KMS-11 (cell line): ENCODE data around the gene MAP2K5.

Experiments
- H2AFZ ChIP-seq: fragments of 200-600 bp; sonication (generic); 2 replicates; pipeline ENCODE4 v1.6.1; 2016; ENCODE audit warnings: antibody characterized with exemption, mixed run types, low read depth
- H3K27ac ChIP-seq: fragments of 200-600 bp; sonication (generic); 2 replicates; pipeline ENCODE4 v1.6.1; 2016; ENCODE audit warnings: mild to moderate bottlenecking, mixed run types
- H3K27me3 ChIP-seq: fragments of 200-600 bp; sonication (generic); 2 replicates; pipeline ENCODE4 v1.6.1; 2017; ENCODE audit warnings: mild to moderate bottlenecking, low read depth, mixed run types, moderate library complexity; ENCODE audit not compliant: insufficient read depth
- H3K36me3 ChIP-seq: fragments of 200-600 bp; sonication (generic); 2 replicates; pipeline ENCODE4 v1.6.1; 2017; ENCODE audit warnings: mild to moderate bottlenecking, mixed run types; ENCODE audit not compliant: insufficient read depth
- H3K4me1 ChIP-seq: fragments of 200-600 bp; sonication (generic); 2 replicates; pipeline ENCODE4 v1.6.1; 2016; ENCODE audit warnings: mild to moderate bottlenecking, low read depth, mixed run types; ENCODE audit not compliant: poor library complexity, severe bottlenecking
- H3K4me2 ChIP-seq: fragments of 200-600 bp; sonication (generic); 2 replicates; pipeline ENCODE4 v1.7.0; 2016; ENCODE audit warnings: mild to moderate bottlenecking, mixed run types
- H3K4me3 ChIP-seq: fragments of 200-600 bp; sonication (generic); IDR thresholded peaks from 2 replicates; pipeline ENCODE4 v1.6.1; 2017; ENCODE audit warnings: low read depth, low read length, mixed read lengths; ENCODE audit not compliant: insufficient read depth
- H3K79me2 ChIP-seq: fragments of 200-600 bp; sonication (generic); 2 replicates; pipeline ENCODE4 v1.6.1; 2016; ENCODE audit warnings: low read depth, mixed run types; ENCODE audit not compliant: insufficient read depth
- H3K9ac ChIP-seq: fragments of 200-600 bp; sonication (generic); 2 replicates; pipeline ENCODE4 v1.6.1; 2016; ENCODE audit warnings: mild to moderate bottlenecking, mixed run types
- H4K20me1 ChIP-seq: fragments of 200-600 bp; sonication (generic); 2 replicates; pipeline ENCODE4 v1.6.1; 2016; ENCODE audit warnings: mild to moderate bottlenecking, mixed run types; ENCODE audit not compliant: insufficient read depth
- CTCF ChIP-seq: fragments of 200-600 bp; sonication (generic); conservative IDR thresholded peaks from 2 replicates; pipeline ENCODE4 v1.6.1; 2017; ENCODE audit warnings: low read depth, mild to moderate bottlenecking, antibody characterized with exemption, low read length, moderate library complexity, mixed read lengths

Gene MAP2K5

GRCh38 chr15:67829647-67830504, 287.4 kb downstream of the MAP2K5 start:
- H3K4me3 ChIP-seq = no peak overlapping the region
- no peak overlapping the region for H3K4me2 ChIP-seq
- peaks cover 2% of the 10 kb centered on the region; the same call in 1 of the 2 replicates for H3K27me3 ChIP-seq
- no peaks in the 10 kb centered on the region for H4K20me1 ChIP-seq
- H3K4me1 ChIP-seq = no peaks in the 10 kb centered on the region
- H3K9ac ChIP-seq = no peak overlapping the region
- no peak for TF ChIP-seq CTCF
- H3K36me3 ChIP-seq = no peaks in the 10 kb centered on the region
- no peak overlapping the region for H2AFZ ChIP-seq
- no peak overlapping the region for H3K27ac ChIP-seq
- H3K79me2 ChIP-seq = no peaks in the 10 kb centered on the region

GRCh38 chr15:67831363-67831762, 288.9 kb downstream of the MAP2K5 start:
- Histone ChIP-seq H3K4me3 (no peak overlapping the region), H3K27ac (no peak overlapping the region), H4K20me1 (no peaks in the 10 kb centered on the region), H2AFZ (no peak overlapping the region), H3K4me2 (no peak overlapping the region), H3K36me3 (no peaks in the 10 kb centered on the region), H3K27me3 (no peaks in the 10 kb centered on the region; the same call in 1 of the 2 replicates), H3K9ac (no peak overlapping the region), H3K4me1 (peaks cover 6% of the 10 kb centered on the region), H3K79me2 (no peaks in the 10 kb centered on the region)
- no peak for TF ChIP-seq CTCF

- Histone ChIP-seq H3K4me2 (no peak overlapping the region), H4K20me1 (no peaks in the 10 kb centered on the region), H3K9ac (no peak overlapping the region), H3K36me3 (no peaks in the 10 kb centered on the region), H3K4me1 (peaks cover 13% of the 10 kb centered on the region), H3K27ac (no peak overlapping the region), H2AFZ (no peak overlapping the region), H3K79me2 (no peaks in the 10 kb centered on the region), H3K27me3 (no peaks in the 10 kb centered on the region; the same call in 1 of the 2 replicates), H3K4me3 (no peak overlapping the region)
- TF ChIP-seq CTCF = 0 out of 2 replicates have a peak, but pooled peaks have one; percentile 22
These were observed 289.6 kb downstream of the MAP2K5 start for GRCh38 chr15:67832031-67832551.

GRCh38 chr15:67832897-67833709, 290.6 kb downstream of the MAP2K5 start:
- H3K27me3 ChIP-seq = no peaks in the 10 kb centered on the region; the same call in 1 of the 2 replicates
- H3K9ac ChIP-seq = no peak overlapping the region
- H3K4me2 ChIP-seq = peak overlapping the region; percentile 89; the same call in 1 of the 2 replicates
- peak overlapping the region; percentile 71 for H2AFZ ChIP-seq
- no peaks in the 10 kb centered on the region for H4K20me1 ChIP-seq
- no peak overlapping the region for H3K4me3 ChIP-seq
- no peak for TF ChIP-seq CTCF
- no peaks in the 10 kb centered on the region for H3K36me3 ChIP-seq
- no peaks in the 10 kb centered on the region for H3K79me2 ChIP-seq
- H3K27ac ChIP-seq = no peak overlapping the region
- peaks cover 14% of the 10 kb centered on the region for H3K4me1 ChIP-seq
